ENCODE measurements around the gene KRTAP10-9.
"Not testable (repeated sequence)": the region's sequence is repeated elsewhere in the genome, so short reads cannot be mapped to it uniquely, and the experiment has no call there.

The KRTAP10-9 gene

DNA sequence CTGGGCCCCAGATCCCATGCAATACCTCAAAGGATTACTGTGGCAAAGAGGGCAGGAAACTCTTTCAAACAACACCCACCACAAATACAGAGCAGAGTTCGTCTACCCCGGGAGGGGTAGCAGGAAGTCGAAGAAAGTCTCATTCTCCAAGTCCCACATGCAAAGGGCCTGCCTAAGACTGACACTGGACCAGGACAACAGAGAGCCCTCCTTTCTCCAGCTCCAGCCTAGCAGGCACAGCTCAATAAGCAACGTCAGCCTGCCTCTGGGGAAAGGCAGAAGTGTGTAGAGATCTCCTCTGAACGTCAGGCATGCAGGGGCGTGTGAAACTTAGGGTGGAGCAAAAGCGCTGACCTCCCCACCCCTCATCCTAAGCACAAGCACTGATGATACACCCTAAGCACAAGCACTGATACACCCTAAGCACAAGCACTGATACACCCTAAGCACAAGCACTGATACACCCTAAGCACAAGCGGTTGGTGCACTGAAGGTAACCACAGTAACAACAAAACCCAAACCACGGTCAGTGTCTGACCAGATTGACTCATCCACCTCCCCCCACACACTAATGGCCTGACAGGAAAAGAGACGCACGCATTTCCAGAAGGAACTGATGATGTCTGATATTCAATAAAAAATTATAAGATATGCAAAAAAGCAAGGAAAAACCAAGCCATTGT is 32.2 kb downstream of the KRTAP10-9 start:
- DNase-seq (ENCODE audit: low read depth in 1 of 2, low spot score in 1 of 2): no peak

- not testable (repeated sequence) for DNase-seq (ENCODE audit: low read depth in 1 of 2, low spot score in 1 of 2)
Measured at GRCh38 chr21:44661567-44661966, 34.7 kb downstream of the KRTAP10-9 start.

DNA sequence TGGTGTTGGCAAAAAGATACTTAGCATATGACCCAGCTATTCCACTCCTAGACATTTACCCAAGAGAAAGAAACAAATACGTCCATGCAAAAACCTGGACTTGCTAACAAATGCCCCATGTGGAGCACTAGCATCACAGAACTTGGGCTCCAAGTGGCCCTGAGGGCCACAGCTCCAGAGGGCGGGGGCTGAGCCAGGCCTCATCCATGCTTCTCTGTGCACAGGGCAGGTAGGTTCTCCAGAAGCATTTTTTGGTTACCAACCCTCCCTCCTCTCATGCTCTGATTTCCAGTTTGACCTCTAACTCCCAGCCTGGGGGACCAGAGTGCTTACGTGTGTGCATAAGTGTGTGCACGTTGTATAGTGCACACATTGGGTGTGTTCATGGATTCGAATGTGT is 37.8 kb downstream of the KRTAP10-9 start:
- no peak for DNase-seq (ENCODE audit: low read depth in 1 of 2, low spot score in 1 of 2)

DNA sequence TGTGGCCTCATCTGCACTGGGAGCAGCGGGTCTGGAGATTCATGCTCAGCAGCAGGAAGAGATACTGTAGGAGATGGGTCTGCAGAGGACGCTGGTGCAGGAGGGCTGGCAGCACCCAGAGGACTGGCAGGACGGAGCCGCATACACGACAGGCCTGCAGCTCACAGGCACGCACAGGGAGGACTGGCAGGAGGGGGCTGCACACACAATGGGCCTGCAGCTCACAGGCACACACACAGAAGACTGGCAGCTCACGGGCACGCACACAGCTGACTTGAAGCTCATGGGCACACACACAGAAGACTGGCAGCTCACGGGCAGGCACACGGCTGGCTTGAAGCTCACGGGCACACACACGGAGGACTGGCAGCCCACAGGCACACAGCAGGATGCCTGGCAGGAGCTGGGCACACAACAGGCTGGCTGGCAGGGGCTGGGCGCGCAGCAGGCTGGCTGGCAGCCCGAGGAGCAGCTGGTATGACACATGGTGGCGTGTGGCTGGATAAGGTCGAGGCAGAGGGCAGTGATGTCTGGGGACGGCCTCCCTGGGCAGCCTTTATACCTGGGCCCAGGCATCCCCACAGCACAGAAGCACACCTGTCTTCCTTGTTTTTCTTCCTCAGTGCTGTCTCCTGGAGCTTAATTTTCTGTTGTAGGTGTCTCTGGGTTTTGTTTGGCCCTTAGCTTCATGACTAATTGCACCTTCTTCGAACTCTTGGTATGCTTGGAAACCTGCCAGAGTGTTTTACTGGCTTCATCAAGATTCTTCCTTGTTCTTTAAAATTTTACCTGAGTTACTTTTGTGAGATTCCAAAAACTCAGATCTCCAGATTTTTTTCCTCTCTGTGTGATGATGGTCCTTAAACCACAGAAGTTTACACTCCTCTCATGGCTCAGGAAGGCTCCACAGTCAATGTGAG is 39.8 kb downstream of the KRTAP10-9 start, which contains the start of gene KRTAP12-2:
KRTAP12-2 (minus strand) TSS at position 527 of the 920 bp plus-strand sequence; CDS start at position 486, 41 bp downstream.
- DNase-seq (ENCODE audit: low read depth in 1 of 2, low spot score in 1 of 2): no peak

- DNase-seq (ENCODE audit: low read depth in 1 of 2, low spot score in 1 of 2): no peak
Measured at GRCh38 chr21:44667612-44668011, 40.7 kb downstream of the KRTAP10-9 start.

DNA sequence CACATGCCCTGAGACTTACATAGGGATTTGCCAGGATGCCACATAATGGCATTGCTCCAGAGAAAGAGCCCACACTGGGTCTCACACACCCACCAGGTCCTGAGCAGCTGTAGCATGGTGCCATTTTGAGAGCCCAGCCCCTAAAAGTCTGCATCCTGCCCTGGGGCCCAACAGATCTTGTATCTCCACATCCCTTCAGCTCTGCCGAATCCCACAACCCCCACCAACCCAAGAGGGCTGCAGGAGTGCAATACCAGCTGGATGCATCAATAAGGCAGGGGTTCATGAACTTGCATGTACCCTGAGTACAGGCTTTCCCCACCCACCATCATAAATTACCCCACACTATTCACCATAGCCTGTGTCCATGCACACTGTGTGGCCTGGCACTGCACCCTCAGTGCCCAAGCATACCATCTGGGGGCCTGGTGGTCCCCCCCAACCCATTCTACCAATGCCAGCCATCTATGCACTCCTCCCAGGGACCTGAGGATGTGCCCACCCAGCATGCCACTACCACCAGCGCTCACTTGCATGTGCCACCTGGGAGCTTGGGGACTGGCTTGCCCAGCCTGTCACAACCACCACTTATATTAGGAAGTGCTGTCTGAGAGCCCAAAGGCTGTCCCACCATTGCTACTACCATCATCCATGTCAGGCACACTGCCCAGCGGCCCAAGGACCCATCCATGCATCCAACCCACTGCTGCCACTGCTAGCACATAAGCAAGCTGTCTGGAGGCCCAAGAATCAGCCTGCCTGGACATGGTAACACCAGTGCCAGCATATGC is 43.9 kb downstream of the KRTAP10-9 start:
- no peak for DNase-seq (ENCODE audit: low read depth in 1 of 2, low spot score in 1 of 2)

- no peak for DNase-seq (ENCODE audit: low read depth in 1 of 2, low spot score in 1 of 2)
Measured at GRCh38 chr21:44671911-44672310, 45.0 kb downstream of the KRTAP10-9 start.

GRCh38 chr21:44677881-44678280 is 51.0 kb downstream of the KRTAP10-9 start:
- no peak for DNase-seq (ENCODE audit: low read depth in 1 of 2, low spot score in 1 of 2)

Measured in activated T-helper 1 cell treated with anti-CD3 and anti-CD28 coated beads, Interleukin-2, amount 50 U/mL, for 16 hours (primary cell).